NCI-H2029 (cell line): ENCODE data around the gene WASF3.
A peak's percentile ranks its signal among the peaks of the same experiment; 100 is the strongest.

Experiments used
- DNase-seq: peaks from one replicate; lab custom pipeline; 2025; lab: John Stamatoyannopoulos, UW

WASF3 gene

DNA sequence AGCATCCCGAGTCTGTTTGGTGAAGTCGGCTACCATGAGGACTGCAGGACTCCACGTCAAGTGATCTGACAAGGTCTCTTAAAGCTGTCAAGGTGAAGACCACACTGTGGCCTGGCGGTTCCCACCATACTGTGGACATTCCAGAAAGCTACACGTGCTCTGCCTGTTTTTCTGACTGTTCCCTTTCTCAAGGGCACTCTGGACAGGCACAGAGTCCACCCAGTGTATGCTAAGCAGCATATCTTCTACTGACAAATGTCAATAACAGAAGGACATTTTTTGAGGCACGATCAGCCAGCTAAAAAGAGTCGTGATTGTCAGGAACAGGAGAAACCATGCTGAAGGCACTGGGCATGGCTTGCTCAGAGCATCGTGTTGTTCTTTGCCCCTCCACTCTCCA is 12.8 kb upstream of the WASF3 start:
- DNase-seq, result no peak

DNA sequence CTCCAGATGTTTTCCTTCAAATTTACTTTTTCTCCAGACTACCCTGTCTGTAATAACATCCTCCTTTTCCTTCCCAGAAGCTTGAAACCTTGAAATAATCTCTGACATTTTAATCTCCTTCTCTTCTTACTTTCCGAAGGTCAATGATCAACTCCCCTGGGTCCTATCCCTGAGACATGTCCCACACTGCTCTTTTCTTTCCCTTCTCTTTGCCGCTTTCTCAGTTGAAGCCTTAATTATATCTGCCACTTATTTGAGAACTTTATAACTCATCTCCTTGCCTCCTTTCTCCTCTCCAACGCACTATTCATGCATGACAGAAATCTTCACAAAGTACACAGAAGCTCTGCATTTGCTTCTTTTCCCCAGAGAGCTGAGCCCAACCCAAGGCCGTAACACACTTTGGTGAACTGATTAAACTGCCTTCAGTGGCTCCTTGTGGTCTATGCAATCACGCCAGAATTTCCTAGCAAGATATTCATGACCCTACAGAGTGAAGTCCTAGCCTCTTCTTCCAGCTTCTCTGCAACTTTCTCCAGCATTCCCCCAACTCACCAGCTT is 9.2 kb upstream of the WASF3 start:
- DNase-seq, result no peak

DNA sequence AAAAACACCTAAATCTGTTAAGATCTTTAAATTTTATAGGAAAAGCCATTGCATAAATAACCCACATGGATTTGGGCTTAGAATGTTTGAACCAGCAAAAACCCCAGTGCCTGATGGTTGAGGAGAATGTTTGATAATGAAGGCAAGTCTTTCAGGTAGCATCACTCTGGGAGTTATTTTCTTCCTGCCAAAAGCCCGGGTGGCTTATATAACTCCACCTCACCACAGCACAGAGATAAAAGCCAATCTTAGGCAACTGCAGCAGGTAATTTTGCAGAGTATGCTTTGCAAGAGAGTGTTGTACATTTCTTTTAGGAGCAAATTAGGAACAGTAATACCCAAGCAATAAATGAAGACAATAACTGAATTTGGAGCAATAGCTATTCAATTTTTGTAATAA is 7.8 kb upstream of the WASF3 start:
- no peak for DNase-seq

DNA sequence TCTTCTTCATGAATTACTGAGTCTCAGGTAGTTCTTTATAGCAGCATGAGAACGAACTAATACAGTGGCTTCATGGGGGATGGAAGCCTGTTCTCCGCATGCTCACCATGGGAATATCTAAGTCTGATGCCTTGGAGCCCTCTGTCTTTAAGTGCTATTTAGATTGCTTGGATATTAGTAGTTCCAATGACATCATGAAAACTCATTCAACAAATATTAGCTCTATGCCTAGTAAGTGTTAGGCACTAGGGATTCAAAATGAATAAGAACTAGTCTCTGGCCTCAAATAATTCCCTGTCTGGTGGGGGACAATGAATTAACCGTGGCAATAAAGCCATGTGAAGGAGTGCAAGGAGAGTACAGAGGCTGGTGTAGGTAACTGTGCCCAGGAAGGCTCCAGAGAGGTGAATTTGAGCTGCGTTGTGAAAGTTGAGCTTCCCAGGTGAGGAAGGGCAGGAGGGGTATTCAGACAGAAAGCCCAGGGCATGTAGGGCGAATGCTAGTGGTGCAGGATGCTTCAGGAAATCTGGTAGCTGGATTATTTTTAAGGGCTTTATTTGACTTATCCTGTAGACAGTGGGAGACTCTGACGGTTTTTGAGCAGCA is 6.1 kb upstream of the WASF3 start:
- DNase-seq, result no peak

DNA sequence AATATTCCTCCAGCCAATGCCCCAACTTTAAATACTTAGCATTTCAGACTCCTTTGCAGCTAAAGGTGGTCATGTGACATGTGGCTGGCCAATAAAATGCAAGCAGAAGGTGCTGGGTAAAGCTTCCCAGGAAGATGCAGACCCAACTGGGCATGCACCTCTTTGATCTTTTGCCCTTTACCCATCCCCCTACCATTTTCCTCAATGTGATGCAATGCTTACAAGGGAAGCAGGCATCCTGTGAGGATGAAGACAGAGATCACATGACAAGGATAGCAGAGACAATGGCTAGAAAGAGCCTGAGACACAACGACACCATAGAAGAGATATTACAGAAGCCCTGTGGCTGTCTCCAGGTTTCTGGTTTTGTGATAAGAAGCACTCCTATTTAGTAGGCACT is 2.1 kb upstream of the WASF3 start:
- no peak for DNase-seq

DNA sequence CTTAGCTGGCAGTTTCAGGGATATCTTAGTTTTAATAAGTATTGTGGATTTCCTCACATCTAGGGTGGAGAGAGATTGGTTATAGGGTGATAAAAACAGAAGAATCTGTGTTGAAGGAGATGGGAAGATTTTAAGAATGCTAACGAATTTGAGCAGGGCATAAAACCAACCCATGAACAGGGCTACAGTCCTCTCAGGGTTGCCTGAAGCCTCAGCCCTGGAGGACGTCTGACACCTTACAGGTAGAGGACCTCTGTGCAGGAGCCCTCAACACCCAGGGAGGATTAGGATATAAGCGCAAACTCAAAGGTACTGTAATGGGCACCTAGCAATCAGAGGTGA is 461 bp upstream of the WASF3 start:
- DNase-seq, result no peak

DNA sequence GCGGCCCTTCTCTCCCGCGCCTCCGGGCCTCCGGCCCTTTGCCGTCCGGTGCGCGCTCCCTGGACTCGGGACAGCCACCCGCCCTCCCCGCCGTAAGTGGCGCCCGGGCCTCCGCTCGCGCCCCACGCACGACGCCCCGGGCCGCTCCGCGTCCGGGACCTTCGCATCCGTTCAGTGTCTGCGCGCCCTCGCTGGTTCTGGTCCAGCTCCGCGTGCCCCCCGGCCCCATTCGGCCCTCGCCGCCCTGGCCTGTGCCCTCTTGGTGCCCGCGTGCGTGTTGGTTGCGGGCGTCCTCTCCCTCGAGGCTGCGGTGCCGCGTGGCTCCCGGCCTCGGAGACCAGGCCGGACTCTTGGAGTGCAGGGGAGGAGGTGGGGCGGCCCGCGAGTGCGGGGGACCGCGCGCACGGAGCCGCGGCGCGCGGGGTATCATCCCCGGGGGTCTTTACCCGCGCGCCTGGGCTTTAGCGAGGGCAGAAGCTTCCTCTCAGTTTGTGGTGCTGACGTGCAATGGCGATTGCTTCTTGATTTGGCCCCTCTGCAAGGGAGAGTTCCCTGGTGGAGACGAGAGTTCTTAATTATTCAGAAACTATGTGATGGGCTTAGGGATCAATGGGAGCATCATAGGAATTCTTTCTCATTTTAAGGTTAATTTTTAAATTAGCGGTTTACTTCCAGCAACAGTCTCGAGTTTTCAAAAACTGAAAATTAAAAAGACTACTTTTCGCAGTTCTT is 757 bp downstream of the WASF3 start:
- no peak for DNase-seq

DNA sequence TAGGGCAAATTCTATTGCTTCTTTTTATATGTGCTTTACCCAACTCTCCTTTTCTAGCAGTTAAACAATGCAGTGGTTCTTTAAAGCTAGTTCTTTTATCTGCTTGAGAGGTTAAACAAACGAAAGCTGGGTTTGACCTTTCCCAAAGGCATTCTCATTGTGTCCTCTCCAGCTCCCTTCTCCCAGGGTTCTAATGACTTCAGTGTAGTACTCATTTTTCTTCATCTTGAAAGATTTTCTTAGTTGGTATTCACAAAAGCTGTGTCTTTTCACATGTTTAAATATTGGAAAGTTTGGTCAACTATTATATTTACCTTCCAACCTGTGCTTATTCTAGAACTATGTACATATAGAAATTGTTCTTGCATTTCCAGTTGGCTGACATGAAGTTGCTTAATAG is 1.5 kb downstream of the WASF3 start:
- DNase-seq, result no peak

DNA sequence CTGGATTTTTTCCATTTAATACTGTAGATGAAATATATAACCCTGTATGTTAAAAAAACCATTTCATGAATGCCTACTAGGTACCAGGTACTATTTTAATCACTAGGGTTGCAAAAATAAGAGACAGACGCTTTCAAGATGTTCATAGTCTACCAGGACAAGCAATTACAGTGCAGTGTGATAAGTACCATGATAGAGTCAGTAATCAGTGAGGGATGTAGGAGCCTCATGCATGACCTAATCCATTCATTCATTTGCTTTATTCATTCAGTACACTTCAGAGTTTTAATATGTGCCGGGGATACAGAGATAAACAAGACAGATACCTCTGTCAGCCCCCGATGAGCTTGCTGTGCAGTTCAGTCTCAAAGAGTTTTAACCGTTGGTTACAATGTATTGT is 3.0 kb downstream of the WASF3 start:
- DNase-seq, result no peak

DNA sequence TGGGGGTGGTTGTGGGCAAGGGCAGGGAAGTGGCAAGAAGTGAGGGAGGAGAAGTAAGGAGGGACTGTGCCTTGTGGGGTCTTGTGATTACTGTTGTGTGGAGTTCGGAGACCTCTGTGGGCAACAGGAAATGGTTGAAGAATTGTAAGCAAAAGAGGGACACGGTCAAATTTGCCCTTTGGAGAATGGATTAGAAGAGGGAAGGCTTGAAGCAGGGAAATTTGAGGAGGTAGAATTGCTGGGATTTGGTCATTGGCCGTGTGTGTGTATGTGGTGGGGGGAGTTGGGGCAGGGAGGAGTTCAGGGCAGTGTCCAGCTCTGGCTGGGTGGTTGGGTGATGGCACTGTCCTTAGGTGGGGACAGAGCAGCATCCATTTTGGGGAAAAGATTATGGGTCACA is 3.6 kb downstream of the WASF3 start:
- DNase-seq, result no peak

DNA sequence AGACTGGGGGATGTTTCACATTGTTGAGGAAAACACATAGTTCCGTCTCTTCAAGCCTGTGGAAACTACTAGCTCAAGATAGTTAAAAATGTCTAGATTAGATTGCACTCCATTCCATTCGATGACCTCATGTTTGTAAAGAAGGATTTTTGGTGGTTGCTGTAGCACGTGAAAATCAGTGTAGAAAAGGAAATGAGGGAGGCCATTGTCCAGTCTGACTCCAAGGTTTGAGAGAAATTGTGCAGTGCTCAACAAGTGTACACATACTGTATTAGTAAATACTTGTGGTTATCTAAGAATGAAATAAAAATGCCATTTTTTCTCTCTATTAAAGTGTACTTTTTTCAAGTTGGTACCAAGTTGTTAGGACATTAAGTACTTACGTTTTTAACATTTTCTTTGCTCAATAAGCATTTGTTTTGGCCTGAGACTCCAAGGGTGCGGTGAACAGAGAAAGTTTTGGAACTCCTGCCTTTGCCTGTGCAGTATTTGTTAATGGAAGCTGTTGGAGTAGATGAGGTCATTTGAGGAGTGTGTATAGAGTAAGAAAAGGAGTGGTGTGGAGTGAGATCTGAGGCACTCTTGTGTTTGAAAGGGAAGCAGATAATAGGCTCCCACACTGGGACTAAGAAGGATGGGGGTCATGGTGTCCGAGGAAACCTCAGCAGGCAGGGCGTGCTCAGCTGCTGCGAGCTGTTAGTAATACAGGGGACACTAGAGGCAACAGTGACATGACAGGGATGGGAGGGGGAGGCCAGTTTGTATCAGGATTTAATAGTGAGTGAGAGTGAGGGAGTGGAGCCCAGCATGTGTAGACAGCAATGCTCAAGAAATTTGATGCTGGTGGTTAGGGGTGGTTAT is 4.4 kb downstream of the WASF3 start:
- DNase-seq, result no peak

DNA sequence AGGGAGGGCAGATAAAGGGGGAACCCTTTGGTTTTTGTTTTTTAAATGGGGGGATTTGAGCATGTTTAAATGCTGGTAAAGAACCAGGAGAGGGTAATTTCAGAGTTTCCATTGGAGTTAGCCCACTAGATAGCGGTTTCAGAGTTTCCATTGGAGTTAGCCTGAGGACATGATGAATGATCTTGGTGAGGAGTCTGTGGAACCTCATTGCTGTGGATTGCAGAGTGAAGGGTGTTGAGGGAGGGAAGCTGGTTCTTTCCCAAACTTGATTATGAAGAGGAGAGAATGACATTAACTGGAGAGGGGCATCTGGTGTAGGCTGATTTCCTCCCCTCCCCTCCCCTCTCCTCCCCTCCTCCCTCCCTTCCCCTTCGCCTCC is 5.0 kb downstream of the WASF3 start:
- DNase-seq, result no peak

DNA sequence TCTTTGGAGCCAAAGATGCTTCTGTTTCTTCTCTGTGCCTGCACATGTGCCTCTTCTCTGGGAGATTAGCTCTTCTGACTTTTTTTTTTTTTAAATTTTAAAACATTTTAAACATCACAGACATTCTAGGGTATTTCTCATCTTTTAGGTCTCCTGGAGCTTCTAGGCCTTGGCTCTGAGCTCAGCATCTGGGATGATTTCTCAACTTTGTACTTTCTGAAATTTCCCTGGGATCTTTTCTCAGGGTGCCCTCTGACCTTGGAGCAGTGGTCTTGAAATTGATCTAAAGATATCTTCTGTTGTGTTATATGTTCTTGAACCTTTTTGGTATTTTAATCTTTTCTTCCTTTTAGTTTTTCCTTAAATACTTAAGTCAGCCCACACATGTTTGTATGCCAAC is 6.2 kb downstream of the WASF3 start:
- DNase-seq, result no peak

DNA sequence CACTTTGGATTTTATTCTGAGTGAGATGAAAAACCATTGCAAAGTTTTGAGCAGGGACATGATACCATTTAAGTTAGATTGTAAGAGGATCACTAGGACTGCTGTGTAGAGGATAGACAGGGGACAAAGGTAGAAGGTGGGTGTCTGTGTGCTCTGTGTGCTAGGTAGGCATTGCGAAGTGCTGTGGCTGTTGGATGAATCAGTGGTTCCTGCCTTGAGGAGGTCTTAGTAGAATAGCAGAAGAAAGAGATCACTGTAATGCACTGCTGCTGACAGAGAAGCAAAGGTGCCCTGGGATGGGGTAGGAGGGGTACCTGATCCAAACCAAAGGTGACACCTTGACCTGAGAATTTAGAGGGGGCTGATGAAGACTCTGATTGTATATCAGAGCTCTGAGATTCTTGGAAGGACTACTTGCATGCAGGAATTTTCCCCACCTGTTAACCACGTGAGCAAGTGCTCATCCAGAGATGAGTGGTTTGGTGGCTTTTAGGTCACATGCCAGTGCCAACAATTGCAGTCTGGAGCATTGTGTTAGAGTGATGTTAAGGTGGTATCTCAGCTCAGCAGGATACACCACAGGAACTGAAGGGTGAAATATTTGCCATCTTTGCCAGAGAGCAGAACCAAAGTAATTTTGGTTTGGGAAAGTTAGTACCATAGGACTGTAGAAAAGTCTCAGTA is 10.8 kb downstream of the WASF3 start:
- peak; percentile 41 for DNase-seq

DNA sequence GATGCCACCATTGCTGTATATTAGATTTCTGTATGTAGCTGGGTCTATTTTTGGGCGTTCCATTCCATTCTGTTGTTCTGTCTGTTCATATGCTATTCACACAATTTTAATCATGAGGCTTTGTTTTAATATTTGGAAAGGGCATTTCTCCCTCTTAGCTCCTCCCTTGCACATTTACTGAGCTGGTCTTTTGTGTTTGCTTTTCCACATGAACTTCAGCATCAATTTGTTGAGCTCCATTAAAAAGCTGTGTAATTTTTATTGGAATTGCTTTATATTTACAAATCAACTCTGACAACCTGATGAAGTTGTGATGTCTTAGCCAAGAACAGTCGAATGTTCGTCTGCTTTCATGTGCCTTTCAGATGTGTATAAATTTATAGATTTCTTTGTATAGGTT is 14.0 kb downstream of the WASF3 start:
- DNase-seq, result no peak

DNA sequence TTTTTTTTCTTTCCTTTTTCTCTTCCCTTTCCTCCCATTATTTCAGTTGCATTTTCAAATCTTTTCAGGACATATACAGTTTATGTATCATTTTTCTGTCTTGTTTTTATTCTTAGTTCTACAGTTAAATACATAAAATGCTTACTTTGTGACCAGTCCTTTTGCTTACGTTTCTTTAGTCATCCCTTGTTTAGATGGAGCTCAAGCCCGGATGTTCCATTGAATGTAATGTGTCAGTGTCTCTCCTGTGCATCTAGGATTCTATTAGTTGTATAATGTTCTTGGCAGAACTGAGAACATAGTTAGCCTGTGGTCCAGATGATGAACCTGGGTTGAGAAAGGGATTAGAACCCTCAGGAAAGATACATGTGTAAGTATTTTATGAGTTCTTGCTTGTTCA is 17.8 kb downstream of the WASF3 start:
- DNase-seq, result no peak

DNA sequence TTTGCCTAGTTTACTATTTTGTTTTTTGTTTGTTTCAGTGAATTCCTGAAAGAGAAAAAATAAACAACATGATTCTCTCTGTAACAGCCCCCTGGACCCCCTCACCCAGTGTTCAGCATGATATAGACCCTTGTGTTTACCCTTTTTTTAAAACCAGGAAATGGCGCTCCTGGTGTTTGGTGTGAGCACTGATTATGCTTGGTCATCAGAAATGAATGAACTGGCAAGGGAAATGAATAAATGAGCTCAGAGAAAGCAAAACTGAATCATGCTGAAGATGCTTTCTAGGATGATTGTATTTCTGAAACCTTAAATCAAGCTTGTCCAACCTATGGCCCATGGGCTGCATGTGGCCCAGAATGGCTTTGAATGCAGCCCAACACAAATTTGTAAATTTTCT is 22.1 kb downstream of the WASF3 start:
- no peak for DNase-seq

DNA sequence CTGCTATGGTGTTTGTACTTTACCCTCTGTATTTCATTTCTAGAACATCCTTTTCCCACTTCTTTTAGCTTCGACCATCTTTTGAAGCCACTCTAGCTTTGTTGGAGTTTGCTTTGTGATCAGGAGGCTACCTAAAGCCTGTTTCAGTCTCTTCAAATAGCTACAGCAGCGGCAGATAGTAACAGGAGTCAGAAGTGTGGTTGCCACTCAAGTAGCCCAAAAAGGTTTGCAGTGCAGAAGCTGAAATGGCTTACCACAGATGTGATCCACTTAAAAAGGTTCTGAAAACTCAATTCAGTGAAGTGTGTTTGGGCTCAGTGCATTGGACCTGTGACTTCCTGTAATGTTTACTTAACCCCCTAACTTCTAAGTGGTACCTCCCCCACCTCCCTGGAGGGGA is 26.2 kb downstream of the WASF3 start:
- no peak for DNase-seq

DNA sequence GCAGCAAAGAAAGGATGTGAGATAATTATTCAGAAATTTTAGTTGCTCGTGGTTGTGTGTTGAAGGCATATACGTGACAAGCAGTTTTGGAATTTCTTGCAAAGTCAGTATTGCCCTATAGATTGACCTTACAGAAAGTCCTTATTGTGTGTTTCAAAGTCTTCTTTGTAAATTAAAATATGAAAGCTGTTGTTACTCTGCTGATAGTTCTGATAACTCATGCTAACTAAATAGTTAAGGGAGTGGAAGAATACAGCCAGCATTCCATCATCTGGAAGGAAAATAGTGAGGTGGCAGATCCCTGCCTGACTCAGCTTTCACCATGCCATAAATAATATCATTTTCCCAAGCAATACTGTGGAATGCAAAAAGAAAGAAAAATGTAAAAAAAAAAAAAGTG is 27.2 kb downstream of the WASF3 start:
- DNase-seq, result no peak

DNA sequence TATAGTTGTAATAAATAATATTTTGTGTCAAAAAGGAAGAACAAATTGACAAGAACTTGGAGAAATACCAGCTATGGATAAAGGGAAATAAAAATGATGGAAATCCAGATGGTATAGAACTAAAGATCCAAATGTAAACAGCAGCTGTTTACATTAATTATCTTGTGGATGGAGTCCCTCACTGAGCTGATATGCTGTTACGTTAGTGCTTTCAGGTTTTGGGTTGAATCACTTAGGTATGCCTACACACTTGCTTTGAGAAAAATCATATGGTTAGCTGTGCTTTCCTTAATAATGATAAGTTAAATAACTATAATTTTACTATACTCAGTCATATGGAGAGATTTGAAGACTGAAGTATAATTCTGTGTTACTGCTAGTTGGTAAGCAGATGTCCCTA is 27.7 kb downstream of the WASF3 start:
- DNase-seq, result no peak

DNA sequence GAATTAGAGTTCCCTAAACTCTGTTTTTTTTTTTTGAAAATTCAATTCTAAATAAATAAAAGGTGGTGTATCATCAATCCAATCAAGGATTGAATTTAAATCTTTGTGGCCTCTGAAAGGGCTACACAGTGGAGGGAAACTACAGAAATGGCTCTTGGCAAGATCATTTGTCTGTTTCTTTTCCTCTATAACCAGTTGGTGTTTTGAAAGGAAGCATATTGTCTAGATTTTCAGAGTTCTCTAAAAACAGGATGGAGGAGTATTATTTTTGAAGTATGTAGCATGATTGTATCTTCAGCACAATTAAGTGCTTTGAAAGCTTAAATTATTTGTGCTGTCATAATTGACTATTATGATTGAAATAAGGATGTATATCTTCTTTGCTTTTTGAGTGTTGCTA is 29.8 kb downstream of the WASF3 start:
- no peak for DNase-seq

DNA sequence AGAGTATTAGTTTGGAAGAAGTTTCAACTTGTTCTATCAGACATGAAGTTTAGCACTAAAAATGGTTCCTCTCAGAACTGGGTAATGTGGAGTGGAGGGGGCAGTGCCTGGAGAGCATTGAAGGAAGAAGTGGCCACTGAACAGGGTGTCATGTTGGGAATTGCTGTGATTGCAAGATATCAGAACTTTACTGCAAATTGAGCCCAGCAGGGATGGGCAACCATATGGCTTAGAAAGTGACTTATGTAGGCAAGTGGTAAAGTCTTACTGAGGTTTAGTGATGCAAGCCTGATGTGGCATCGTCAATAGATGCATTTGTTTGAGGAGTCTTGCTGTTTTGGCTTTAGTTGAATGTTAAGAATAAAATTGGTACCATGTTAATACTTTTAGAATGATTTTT is 31.7 kb downstream of the WASF3 start:
- no peak for DNase-seq

DNA sequence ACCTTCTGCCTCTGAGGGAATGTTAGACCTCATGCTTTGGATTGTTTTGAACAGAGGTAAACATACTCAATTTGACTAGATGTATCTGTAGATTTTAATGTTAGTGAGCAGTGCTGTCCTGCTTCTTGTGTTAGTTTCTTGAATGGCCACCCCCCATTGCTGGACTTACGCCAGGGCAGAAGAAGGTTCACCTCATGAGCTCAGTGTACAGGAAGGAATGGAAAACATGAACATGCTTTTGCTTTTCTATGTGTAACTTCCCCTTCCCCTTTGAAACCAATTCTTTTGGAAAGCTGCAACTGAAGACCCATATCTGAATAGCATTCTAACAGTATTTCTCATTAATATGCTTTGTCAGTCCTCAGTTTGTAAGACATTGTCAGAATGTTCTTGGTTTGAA is 32.3 kb downstream of the WASF3 start:
- no peak for DNase-seq
